CD8-positive, alpha-beta memory T cell (primary cell): ENCODE data around the gene NPIPA1. TPM values are rescaled to one million over a fixed set of nuclear protein-coding genes. Genes with fewer than 3 reads are reported as not detected.
"Not testable (repeated sequence)": the region's sequence is repeated elsewhere in the genome, so short reads cannot be mapped to it uniquely, and the experiment has no call there.

Source experiments
- CTCF ChIA-PET: fragments of 350-600 bp; sonication (Branson Sonifier 250); formaldehyde crosslinking; loops from one replicate; lab custom pipeline; 2021; ENCODE audit warnings: antibody characterized with exemption; lab: Charles Lee
- POLR2A ChIA-PET: fragments of 350-600 bp; sonication (Branson Sonifier 250); formaldehyde crosslinking; loops from one replicate; lab custom pipeline; 2021; ENCODE audit warnings: antibody characterized with exemption; lab: Charles Lee
- DNase-seq, 5 donors: peaks; one replicate each; pipeline versions ENCODE4 v3.0.0 to v3.0.0-alpha.2; 2020 to 2022; ENCODE audit warnings: mixed read lengths in 1 of 5
- H3K27ac ChIP-seq: one replicate; pipeline ENCODE4 v1.7.0; 2013; ENCODE audit warnings: low read depth, mild to moderate bottlenecking, low read length, moderate library complexity
- H3K27me3 ChIP-seq: 2 replicates; pipeline ENCODE4 v1.7.0; 2013; ENCODE audit warnings: low read length, mild to moderate bottlenecking; ENCODE audit not compliant: insufficient read depth, poor library complexity, severe bottlenecking
- H3K36me3 ChIP-seq: 2 replicates; pipeline ENCODE4 v1.7.0; 2013; ENCODE audit warnings: mild to moderate bottlenecking, low read length, moderate library complexity; ENCODE audit not compliant: insufficient read depth
- H3K4me1 ChIP-seq: 2 replicates; pipeline ENCODE4 v1.7.0; 2013; ENCODE audit warnings: mild to moderate bottlenecking, low read length, moderate library complexity; ENCODE audit not compliant: insufficient read depth
- H3K4me3 ChIP-seq: 2 replicates; pipeline ENCODE4 v1.7.0; 2013; ENCODE audit warnings: mild to moderate bottlenecking, low read length
- H3K9me3 ChIP-seq: 2 replicates; pipeline ENCODE4 v1.7.0; 2013; ENCODE audit warnings: mild to moderate bottlenecking, low read length
- H3K27ac Mint-ChIP-seq, 8 donors: one replicate each; pipeline ENCODE4 v1.8.0; 2020 to 2021; ENCODE audit warnings: mixed read lengths in 8 of 8, mild to moderate bottlenecking in 6 of 8, inconsistent platforms in 3 of 8, moderate library complexity in 3 of 8
- H3K27me3 Mint-ChIP-seq, 2 donors: one replicate each; pipeline ENCODE4 v1.8.0; 2020 to 2021; ENCODE audit warnings: mixed read lengths in 2 of 2, mild to moderate bottlenecking in 1 of 2, moderate library complexity in 1 of 2
- H3K36me3 Mint-ChIP-seq, 3 donors: one replicate each; pipeline ENCODE4 v1.8.0; 2020 to 2021; ENCODE audit warnings: mixed read lengths in 3 of 3, inconsistent platforms in 1 of 3, mild to moderate bottlenecking in 1 of 3
- H3K4me1 Mint-ChIP-seq, 3 donors: one replicate each; pipeline ENCODE4 v1.8.0; 2020 to 2021; ENCODE audit warnings: mixed read lengths in 3 of 3, inconsistent platforms in 1 of 3, mild to moderate bottlenecking in 1 of 3
- H3K4me3 Mint-ChIP-seq, 7 donors: one replicate each; pipeline ENCODE4 v1.8.0; 2020 to 2021; ENCODE audit warnings: mixed read lengths in 7 of 7, mild to moderate bottlenecking in 6 of 7, moderate library complexity in 4 of 7, inconsistent platforms in 2 of 7
- H3K9me3 Mint-ChIP-seq, 5 donors: one replicate each; pipeline ENCODE4 v1.8.0; 2020 to 2022; ENCODE audit warnings: mixed read lengths in 5 of 5, mild to moderate bottlenecking in 3 of 5, moderate library complexity in 2 of 5, inconsistent platforms in 1 of 5
- polyA plus RNA-seq: library from polyadenylated mRNA; unstranded; fragments of 300-500 nt; fragmentation: Illumina TruSeq; gene quantifications from one replicate; pipeline ENCODE4 v1.2.3, GENCODE V29; 2021
- total RNA-seq, 2 experiments: library from RNA; stranded (reverse); gene quantifications; one replicate each; pipeline ENCODE4 v1.2.3, GENCODE V29; 2021

Gene NPIPA1
- total and polyA plus RNA-seq, 3 experiments from 2014 or later = 4.1 to 71.0 (median 69.2) TPM

DNA sequence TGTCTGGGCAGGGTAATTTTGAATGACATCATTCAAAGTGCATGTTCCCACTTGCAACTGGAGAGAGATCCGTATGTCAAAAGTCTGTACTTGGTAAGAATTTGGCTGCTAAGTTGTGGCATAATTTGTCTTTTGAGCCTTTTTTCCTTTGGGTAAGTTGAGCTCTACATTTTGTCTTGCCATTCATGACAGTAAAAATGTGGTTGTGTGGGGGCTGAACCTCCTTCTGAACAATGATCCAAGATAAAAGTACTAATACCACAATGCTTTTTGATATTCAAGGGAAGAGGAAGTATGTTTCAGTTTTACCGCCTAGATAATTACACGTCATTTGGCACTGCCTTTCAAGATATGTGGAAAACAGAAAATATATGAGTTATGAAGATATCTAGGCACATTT is 5.4 kb downstream of the NPIPA1 start:
- H3K27me3 ChIP-seq, H3K4me1 ChIP-seq, H3K4me3 ChIP-seq, H3K27ac ChIP-seq, H3K4me1 Mint-ChIP-seq, CTCF ChIA-PET, POLR2A ChIA-PET, H3K27me3 Mint-ChIP-seq, H3K36me3 ChIP-seq, H3K9me3 Mint-ChIP-seq, H3K9me3 ChIP-seq, H3K4me3 Mint-ChIP-seq, H3K36me3 Mint-ChIP-seq: not testable (repeated sequence)
- DNase-seq = peak in 1 of 5 donors; percentile 25
- peak overlapping the region in 1 of 8 donors; percentile 14 for H3K27ac Mint-ChIP-seq

DNA sequence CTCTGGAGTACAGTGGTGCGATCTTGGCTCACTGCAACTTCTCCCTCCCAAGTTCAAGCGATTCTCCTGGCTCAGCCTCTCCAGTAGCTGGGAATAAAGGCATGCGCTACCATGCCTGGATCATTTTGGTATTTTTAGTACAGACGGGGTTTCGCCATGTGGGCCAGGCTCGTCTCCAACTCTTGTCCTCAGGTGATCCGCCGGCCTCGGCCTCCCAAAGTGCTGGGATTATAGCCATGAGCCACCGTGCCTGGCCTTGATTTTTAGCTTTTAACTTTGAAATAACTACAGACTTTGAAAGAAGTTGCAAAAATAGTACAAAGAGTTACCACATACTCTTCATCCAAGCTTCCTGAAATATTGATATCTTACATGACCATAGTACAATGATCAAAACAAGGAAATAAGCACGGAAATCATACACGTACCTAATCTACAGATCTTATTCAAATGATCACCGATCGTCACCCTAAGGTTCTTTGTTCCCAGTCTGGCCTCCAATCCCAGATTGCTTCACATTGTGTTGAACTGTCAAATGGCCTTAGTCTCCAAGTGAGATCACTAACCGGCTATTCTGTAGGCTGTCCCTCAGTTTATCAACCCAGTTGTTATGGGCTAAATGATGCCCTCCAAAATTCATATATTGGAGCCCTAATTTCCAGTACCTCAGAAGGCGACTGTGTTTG is 18.4 kb downstream of the NPIPA1 start:
- no peaks in the 10 kb centered on the region for H3K36me3 Mint-ChIP-seq
- CTCF ChIA-PET = no interaction called here

DNA sequence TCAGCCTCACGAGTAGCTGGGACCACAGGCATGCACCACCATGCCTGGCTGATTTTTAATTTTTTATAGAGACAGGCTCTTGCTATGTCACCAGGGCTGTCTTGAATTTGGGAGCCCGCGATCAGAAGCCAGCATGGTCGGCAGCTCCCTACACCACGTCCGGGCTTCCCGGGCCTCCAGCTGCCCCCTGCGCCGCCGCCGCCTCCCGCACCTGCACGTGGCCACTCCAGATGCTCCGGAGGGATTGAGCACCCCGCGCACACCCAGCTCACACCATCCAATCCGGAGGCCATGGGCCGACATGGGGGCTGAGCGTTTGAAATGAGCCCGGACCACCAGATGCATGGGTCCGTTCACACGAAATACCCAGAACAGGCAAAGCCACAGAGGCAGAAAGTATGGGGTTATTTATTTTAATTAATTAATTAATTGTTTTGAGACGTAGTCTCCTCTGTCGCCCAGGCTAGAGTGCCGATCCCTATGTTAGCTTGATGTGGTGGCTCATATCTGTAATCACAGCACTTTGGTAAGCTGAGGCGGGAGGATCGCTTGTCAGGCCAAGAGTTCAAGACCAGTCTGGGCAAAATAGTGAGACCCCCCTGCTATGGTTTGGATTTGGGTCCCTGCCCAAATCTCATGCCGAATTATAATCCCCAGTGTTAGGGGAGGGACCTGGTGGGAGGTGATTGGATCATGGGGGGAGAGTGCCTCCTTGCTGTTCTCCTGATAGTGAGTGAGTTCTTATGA is 20.5 kb downstream of the NPIPA1 start:
- no peak overlapping the region for H3K27ac ChIP-seq
- H3K36me3 ChIP-seq = no peaks in the 10 kb centered on the region
- no peaks in the 10 kb centered on the region for H3K27me3 ChIP-seq
- H3K4me3 ChIP-seq = no peak overlapping the region
- Mint-ChIP-seq H3K4me3 (no peak overlapping the region), H3K27me3 (peaks cover 6 to 11% of the 10 kb centered on the region in 2 donors), H3K27ac (peak overlapping the region in 1 of 8 donors; percentile 80), H3K4me1 (peaks cover 0 to 2% (median 0%) of the 10 kb centered on the region in 3 donors), H3K36me3 (no peaks in the 10 kb centered on the region), H3K9me3 (peaks cover 0 to under 1% (median under 1%) of the 10 kb centered on the region in 5 donors)
- ChIA-PET CTCF (no interaction called here), POLR2A (no interaction called here)
- DNase-seq = peak in 1 of 5 donors; percentile 3
- no peaks in the 10 kb centered on the region for H3K9me3 ChIP-seq
- no peaks in the 10 kb centered on the region for H3K4me1 ChIP-seq

More for the DNA sequence above, 18.4 kb downstream of the NPIPA1 start:
- H3K4me3 ChIP-seq = no peak overlapping the region
- H3K36me3 ChIP-seq = no peaks in the 10 kb centered on the region
- no peaks in the 10 kb centered on the region for H3K9me3 Mint-ChIP-seq
- no peak for DNase-seq
- H3K27ac ChIP-seq = no peak overlapping the region
- H3K9me3 ChIP-seq = no peaks in the 10 kb centered on the region
- no peaks in the 10 kb centered on the region for H3K4me1 ChIP-seq
- no peak overlapping the region for H3K4me3 Mint-ChIP-seq
- POLR2A ChIA-PET = no interaction called here
- H3K27me3 Mint-ChIP-seq = peaks cover 0 to 6% of the 10 kb centered on the region in 2 donors
- peaks cover 0 to 2% (median 0%) of the 10 kb centered on the region in 3 donors for H3K4me1 Mint-ChIP-seq
- no peaks in the 10 kb centered on the region for H3K27me3 ChIP-seq
- H3K27ac Mint-ChIP-seq = peak overlapping the region in 2 of 8 donors; percentile 65 to 73

DNA sequence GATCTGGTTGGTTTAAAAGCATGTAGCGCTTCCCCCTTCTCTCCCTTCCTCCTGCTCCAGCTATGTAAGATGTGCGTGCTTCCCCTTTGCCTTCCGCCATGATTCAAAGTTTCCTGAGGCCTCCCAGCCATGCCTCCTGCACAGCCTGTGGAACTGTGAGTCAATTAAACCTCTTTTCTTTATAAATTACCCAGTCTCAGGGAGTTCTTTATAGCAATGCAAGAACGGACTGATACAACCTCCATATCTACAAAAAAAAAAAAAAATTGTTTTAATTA is 21.0 kb downstream of the NPIPA1 start:
- H3K9me3 ChIP-seq = no peaks in the 10 kb centered on the region
- Mint-ChIP-seq H3K4me3 (no peak overlapping the region), H3K27ac (peak overlapping the region in 1 of 8 donors; percentile 80), H3K27me3 (peaks cover 11% of the 10 kb centered on the region in 2 donors), H3K36me3 (peaks cover 0 to under 1% (median 0%) of the 10 kb centered on the region in 3 donors), H3K9me3 (peaks cover 0 to 4% (median 2%) of the 10 kb centered on the region in 5 donors), H3K4me1 (peaks cover 0 to 2% (median 0%) of the 10 kb centered on the region in 3 donors)
- ChIA-PET POLR2A (no interaction called here), CTCF (no interaction called here)
- H3K27me3 ChIP-seq = no peaks in the 10 kb centered on the region
- no peaks in the 10 kb centered on the region for H3K4me1 ChIP-seq
- H3K36me3 ChIP-seq = no peaks in the 10 kb centered on the region
- H3K4me3 ChIP-seq = no peak overlapping the region
- no peak for DNase-seq
- H3K27ac ChIP-seq = no peak overlapping the region

DNA sequence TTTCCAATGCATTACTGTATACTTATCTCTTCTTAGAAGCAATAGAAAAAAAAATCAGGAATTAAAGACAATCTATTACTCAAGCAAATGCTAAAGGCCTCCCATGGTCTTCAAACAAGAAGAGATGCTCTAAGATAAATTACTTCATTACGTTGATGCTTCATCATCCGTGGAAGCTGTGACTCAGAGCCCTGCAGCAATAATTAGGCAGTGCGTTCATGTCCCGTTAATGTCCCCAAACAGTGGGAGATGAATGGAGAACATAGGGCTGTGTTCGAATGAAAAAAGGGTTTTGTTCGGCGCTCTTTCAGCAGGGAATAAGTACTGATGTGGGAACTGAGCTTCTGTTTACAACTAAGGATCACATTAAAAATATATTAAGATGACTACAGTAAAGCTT is 21.7 kb downstream of the NPIPA1 start:
- peaks cover 18% of the 10 kb centered on the region in 2 donors for H3K27me3 Mint-ChIP-seq
- ChIA-PET POLR2A (no interaction called here), CTCF (no interaction called here)
- H3K9me3 ChIP-seq = no peaks in the 10 kb centered on the region
- DNase-seq = no peak
- no peaks in the 10 kb centered on the region for H3K27me3 ChIP-seq
- no peak overlapping the region for H3K27ac ChIP-seq
- no peaks in the 10 kb centered on the region for H3K36me3 ChIP-seq
- no peaks in the 10 kb centered on the region for H3K4me1 ChIP-seq
- H3K4me3 ChIP-seq = no peak overlapping the region
- no peak overlapping the region for H3K27ac Mint-ChIP-seq
- peaks cover 0 to 2% (median 0%) of the 10 kb centered on the region in 3 donors for H3K4me1 Mint-ChIP-seq
- no peak overlapping the region for H3K4me3 Mint-ChIP-seq
- peaks cover 0 to 8% (median 6%) of the 10 kb centered on the region in 5 donors for H3K9me3 Mint-ChIP-seq
- H3K36me3 Mint-ChIP-seq = peaks cover 0 to 5% (median 0%) of the 10 kb centered on the region in 3 donors

DNA sequence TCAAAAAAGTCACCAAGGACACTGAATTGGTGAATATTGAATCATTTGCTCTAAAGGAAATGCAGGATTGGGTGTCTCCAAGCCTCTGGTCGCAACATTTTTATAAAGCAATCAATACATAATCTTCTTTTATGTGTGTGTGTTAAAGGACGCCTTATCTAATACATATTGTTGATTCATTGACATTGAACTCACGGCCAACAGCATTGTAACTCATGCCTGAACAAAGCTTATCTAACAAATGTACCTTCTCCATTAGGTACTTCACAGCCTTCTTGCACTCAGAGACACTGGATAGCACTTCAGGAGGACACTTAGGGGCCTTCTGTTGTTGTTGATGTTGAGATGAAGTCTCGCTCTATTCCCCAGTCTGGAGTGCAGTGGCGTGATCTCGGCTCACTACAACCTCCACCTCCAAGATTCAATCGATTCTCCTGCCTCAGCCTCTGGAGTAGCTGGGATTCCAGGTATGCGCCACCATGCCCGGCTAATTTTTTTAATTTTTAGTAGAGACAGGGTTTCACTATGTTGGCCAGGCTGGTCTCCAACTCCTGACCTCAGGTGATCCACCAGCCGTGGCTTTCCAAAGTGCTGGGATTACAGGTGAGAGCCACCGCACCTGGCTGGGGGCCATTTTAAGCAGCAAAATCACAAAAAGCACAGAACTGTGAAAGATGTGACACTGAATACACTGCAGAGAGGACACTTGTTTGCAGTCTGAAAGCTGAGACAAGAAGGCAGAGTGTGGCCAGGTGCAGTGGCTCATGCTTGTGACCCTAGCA is 24.4 kb downstream of the NPIPA1 start:
- H3K27ac ChIP-seq = no peak overlapping the region
- H3K27me3 Mint-ChIP-seq = peaks cover 19 to 25% of the 10 kb centered on the region in 2 donors
- H3K27ac Mint-ChIP-seq = no peak overlapping the region
- H3K4me1 Mint-ChIP-seq = no peaks in the 10 kb centered on the region
- no peak for DNase-seq
- no peak overlapping the region for H3K4me3 Mint-ChIP-seq
- H3K27me3 ChIP-seq = no peaks in the 10 kb centered on the region
- POLR2A ChIA-PET = no interaction called here
- H3K9me3 ChIP-seq = no peaks in the 10 kb centered on the region
- H3K9me3 Mint-ChIP-seq = peaks cover 0 to 11% (median 6%) of the 10 kb centered on the region in 5 donors
- CTCF ChIA-PET = no interaction called here
- H3K4me3 ChIP-seq = no peak overlapping the region
- peaks cover 0 to 5% (median 0%) of the 10 kb centered on the region in 3 donors for H3K36me3 Mint-ChIP-seq
- H3K36me3 ChIP-seq = no peaks in the 10 kb centered on the region
- H3K4me1 ChIP-seq = no peaks in the 10 kb centered on the region

DNA sequence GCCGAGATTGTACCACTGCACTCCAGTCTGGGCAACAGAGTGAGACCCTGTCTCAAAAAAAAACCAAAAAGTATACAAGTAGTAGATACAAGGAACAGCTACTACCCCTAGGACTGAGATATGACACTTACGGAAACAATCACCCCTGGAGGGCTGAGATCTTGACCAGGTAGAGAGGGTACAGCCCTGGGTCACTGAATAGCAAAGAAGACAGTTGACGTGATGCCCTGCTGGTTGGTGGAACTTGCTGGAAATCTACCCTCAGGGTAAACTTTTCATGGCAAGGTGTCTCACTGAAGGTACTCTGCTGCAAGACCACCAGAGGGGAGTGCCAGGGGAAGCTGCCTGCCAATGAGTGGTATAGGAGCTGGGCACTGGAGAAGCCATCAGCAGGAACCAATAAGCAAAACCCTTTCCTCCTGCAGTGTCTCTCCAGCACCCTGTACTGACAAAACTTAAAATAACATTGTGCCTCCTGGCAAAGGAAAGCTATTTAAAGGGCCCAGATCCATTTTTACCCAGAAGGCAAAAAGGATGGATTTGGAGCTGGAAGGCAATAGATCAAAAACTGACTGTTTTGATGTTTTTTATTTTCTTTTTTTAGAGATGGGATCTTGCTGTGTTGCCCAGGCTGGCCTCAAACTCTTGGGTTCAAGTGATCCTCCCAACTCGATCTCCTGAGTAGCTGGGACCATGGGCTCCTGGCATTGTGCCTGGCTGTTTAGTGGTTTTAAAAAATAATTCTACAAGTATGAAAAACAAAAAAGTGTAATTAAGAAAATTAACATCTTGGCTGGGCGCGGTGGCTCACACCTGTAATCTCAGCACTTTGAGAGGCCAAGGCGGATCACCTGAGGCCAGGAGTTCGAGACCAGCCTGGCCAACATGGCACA is 26.3 kb downstream of the NPIPA1 start:
- no peak overlapping the region for H3K27ac ChIP-seq
- H3K9me3 ChIP-seq = no peaks in the 10 kb centered on the region
- no peaks in the 10 kb centered on the region for H3K4me1 Mint-ChIP-seq
- H3K36me3 ChIP-seq = no peaks in the 10 kb centered on the region
- DNase-seq = no peak
- H3K4me3 ChIP-seq = no peak overlapping the region
- POLR2A ChIA-PET = no interaction called here
- peaks cover 16 to 25% of the 10 kb centered on the region in 2 donors for H3K27me3 Mint-ChIP-seq
- H3K36me3 Mint-ChIP-seq = peaks cover 0 to 5% (median 0%) of the 10 kb centered on the region in 3 donors
- peaks cover 0 to 11% (median 6%) of the 10 kb centered on the region in 5 donors for H3K9me3 Mint-ChIP-seq
- no peaks in the 10 kb centered on the region for H3K27me3 ChIP-seq
- H3K27ac Mint-ChIP-seq = no peak overlapping the region
- H3K4me1 ChIP-seq = no peaks in the 10 kb centered on the region
- CTCF ChIA-PET = interaction anchor here (1.7 kb wide), 1 partner anchor 12 kb away, joined by 5 read pairs; the partner anchor contains the start of gene PDXDC1
- H3K4me3 Mint-ChIP-seq = no peak overlapping the region
